Right atrium auricular region (tissue), 2 donors: Measurements from ENCODE around the gene MMP14. TPM values are rescaled to one million over a fixed set of nuclear protein-coding genes. Genes with fewer than 3 reads are reported as not detected.

ENCODE experiments used
- DNase-seq: peaks from one replicate; pipeline ENCODE4 v3.0.0-alpha.2; 2019; ENCODE audit warnings: low spot score
- H3K27ac ChIP-seq, 2 donors: fragments of 200-600 bp; sonication (generic); 1 replicate in 1 of 2; 2 replicates in 1 of 2; pipeline ENCODE4 v1.5.1; 2016 to 2019
- H3K27me3 ChIP-seq, 2 donors: fragments of 200-600 bp; sonication (generic); one replicate each; pipeline versions ENCODE4 v1.5.1 to v1.6.0; 2017 to 2019
- H3K36me3 ChIP-seq: fragments of 200-600 bp; sonication (generic); one replicate; pipeline ENCODE4 v1.5.1; 2016
- H3K4me1 ChIP-seq, 2 donors: fragments of 200-600 bp; sonication (generic); one replicate each; pipeline versions ENCODE4 v1.5.1 to v1.6.0; 2017 to 2019
- H3K4me3 ChIP-seq, 2 donors: fragments of 200-600 bp; sonication (generic); 1 replicate in 1 of 2; 2 replicates in 1 of 2; pipeline ENCODE4 v1.5.1; 2017 to 2019; ENCODE audit warnings: mild to moderate bottlenecking in 1 of 2, moderate library complexity in 1 of 2
- H3K9me3 ChIP-seq, 2 donors: fragments of 200-600 bp; sonication (generic); one replicate each; pipeline ENCODE4 v1.5.1; 2019
- CTCF ChIP-seq, 2 donors: fragments of 200-600 bp; sonication (generic); IDR thresholded peaks; one replicate each; pipeline ENCODE4 v1.5.1; 2019; ENCODE audit warnings: antibody characterized with exemption in 2 of 2
- total RNA-seq, 2 donors: library from RNA; depleted of rRNA; stranded (reverse); fragments of >200 nt; gene quantifications; one replicate each; pipeline ENCODE4 v1.1.0, GENCODE V29; 2016

MMP14 gene
- total RNA-seq, 2 donors from 2014 or later: 29.1 to 58.0 TPM

GRCh38 chr14:22892488-22892887, 56.1 kb downstream of the MMP14 start:
- Histone ChIP-seq H3K27ac (no peak overlapping the region), H3K4me3 (no peak overlapping the region), H3K36me3 (no peaks in the 10 kb centered on the region), H3K9me3 (no peaks in the 10 kb centered on the region), H3K27me3 (no peaks in the 10 kb centered on the region), H3K4me1 (peaks cover 0 to 4% of the 10 kb centered on the region in 2 donors)
- no peak for DNase-seq
- no peak for TF ChIP-seq CTCF (IDR thresholded peaks at IDR 0.05)

GRCh38 chr14:22893706-22894105, 57.3 kb downstream of the MMP14 start:
- no peak for DNase-seq
- TF ChIP-seq CTCF (IDR thresholded peaks at IDR 0.05): no peak
- H3K9me3 ChIP-seq: no peaks in the 10 kb centered on the region
- no peak overlapping the region for H3K27ac ChIP-seq
- H3K4me1 ChIP-seq: peaks cover 0 to 3% of the 10 kb centered on the region in 2 donors
- H3K4me3 ChIP-seq: no peak overlapping the region
- no peaks in the 10 kb centered on the region for H3K36me3 ChIP-seq
- no peaks in the 10 kb centered on the region for H3K27me3 ChIP-seq

DNA sequence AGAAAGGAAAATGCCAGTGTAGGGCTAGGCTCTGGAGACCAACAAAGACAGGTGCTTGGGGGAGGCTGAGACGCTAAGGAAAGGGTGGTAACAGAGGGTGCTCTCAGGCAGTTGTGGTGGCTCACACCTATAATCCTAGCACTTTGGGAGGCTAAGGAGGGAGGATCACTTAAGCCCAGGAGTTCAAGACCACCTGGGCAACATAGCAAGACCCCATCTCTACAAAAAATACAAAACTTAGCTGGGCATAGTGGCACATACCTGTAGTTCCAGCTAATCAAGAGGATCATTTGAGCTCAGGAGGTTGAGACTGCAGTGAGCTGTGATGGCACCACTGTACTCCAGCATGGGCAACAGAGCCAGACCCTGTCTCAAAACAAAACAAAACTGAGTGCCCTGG, 59.0 kb downstream of the MMP14 start:
- peaks cover under 1% of the 10 kb centered on the region for H3K36me3 ChIP-seq
- H3K4me3 ChIP-seq: no peak overlapping the region
- H3K27me3 ChIP-seq: no peaks in the 10 kb centered on the region
- H3K4me1 ChIP-seq: peaks cover 0 to 12% of the 10 kb centered on the region in 2 donors
- no peak for DNase-seq
- H3K9me3 ChIP-seq: no peaks in the 10 kb centered on the region
- TF ChIP-seq CTCF (IDR thresholded peaks at IDR 0.05): no peak
- no peak overlapping the region for H3K27ac ChIP-seq

DNA sequence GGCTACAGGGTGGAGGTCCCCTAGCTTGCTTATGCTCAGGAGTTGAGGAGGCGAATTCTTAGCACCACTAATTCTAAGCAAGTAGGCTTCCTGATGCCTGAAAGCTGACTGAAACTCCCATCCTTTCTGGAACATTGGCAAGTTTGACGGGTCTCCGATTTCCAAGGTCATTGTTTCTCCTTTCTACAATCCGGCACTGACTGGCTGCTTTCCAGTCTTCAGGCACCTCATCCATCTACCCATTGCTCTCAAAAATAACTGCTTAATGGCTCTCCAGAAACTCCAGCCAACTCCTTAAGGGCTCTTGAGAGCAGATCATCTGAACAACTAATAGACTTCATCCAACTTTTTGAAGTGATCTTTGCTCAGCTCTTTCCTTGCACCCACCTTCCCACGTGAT, 60.0 kb downstream of the MMP14 start:
- peaks cover 0 to 12% of the 10 kb centered on the region in 2 donors for H3K4me1 ChIP-seq
- H3K27me3 ChIP-seq: no peaks in the 10 kb centered on the region
- no peak for DNase-seq
- H3K9me3 ChIP-seq: no peaks in the 10 kb centered on the region
- H3K27ac ChIP-seq: no peak overlapping the region
- H3K36me3 ChIP-seq: peaks cover 10% of the 10 kb centered on the region
- no peak overlapping the region for H3K4me3 ChIP-seq
- TF ChIP-seq CTCF (IDR thresholded peaks at IDR 0.05): no peak

DNA sequence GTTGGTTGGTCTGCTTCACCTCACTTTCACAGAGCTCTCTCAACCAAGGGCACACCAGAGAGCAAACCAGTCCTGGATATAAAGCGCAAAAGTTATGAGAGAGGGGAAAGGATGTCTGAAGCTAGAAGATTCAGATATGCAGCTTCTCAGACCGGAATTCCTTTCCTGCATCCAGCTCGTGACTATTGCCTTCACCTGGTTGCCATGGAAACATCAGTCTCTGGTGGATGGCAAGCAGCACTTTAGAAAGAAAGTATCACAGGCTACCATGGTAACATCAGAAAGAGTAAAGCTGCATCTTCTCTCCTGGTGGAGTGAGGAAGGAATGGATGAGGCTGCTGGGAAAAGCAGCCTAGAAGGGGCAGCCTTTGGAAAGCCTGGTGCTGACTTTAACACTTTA, 60.4 kb downstream of the MMP14 start:
- Histone ChIP-seq H3K27me3 (no peaks in the 10 kb centered on the region), H3K4me3 (no peak overlapping the region), H3K9me3 (no peaks in the 10 kb centered on the region), H3K4me1 (peaks cover 0 to 12% of the 10 kb centered on the region in 2 donors), H3K36me3 (peaks cover 15% of the 10 kb centered on the region), H3K27ac (no peak overlapping the region)
- no peak for TF ChIP-seq CTCF (IDR thresholded peaks at IDR 0.05)
- DNase-seq: no peak

- Histone ChIP-seq H3K27ac (no peak overlapping the region), H3K27me3 (no peaks in the 10 kb centered on the region)
- no peak for DNase-seq
Observed at GRCh38 chr14:22897357-22897756, 61.0 kb downstream of the MMP14 start.

More at GRCh38 chr14:22897357-22897756, 61.0 kb downstream of the MMP14 start:
- Histone ChIP-seq H3K36me3 (peaks cover 20% of the 10 kb centered on the region), H3K4me1 (peaks cover 0 to 12% of the 10 kb centered on the region in 2 donors), H3K9me3 (no peaks in the 10 kb centered on the region), H3K4me3 (no peak overlapping the region)
- no peak for TF ChIP-seq CTCF (IDR thresholded peaks at IDR 0.05)
